GM12801 (cell line): Measurements from ENCODE around the gene TPRG1L.

Source experiments
- CTCF ChIP-seq: IDR thresholded peaks from one replicate; pipeline ENCODE4 v1.5.1; 2011; ENCODE audit warnings: control low read depth; ENCODE audit not compliant: insufficient read length; ENCODE audit errors: extremely low read depth

TPRG1L gene

DNA sequence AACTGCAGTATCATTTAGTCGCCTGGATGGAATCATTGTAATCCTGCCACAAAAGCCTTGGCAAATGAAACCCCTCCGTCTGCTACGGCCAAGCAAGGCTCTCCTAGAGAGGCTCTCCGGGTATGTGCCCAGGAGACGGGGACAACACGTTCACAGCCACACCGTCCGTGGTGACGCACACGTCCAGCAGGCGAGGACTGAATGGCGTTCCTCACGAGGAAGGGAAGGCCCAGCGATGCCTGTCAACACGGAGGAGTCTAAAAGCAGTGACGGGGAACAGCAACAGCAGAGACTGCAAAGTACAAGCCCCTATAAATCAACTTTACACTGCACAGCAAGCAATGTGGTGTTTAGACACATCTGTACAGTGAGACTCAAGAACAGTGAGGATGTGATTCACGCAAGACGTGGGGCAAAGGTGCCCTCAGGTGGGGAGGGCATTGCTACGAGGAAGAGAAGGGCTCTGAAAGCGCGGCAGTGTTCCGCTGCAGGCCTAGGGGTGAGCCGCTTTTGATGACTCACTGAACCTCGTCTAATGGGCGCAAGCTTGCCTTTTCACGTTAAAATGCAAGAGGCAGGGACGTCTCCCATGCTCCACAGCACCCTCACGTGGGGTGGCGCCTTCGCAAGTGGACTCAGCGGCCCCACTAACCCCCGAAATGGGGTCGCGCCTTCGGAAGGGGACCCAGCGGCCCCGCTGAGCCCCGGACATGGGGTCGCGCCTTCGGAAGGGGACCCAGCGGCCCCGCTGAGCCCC lies 18.3 kb downstream of the TPRG1L start:
- TF ChIP-seq CTCF = no peak

GRCh38 chr1:3644273-3644672 lies 19.5 kb downstream of the TPRG1L start:
- no peak for TF ChIP-seq CTCF

- TF ChIP-seq CTCF = no peak
Observed at GRCh38 chr1:3645247-3645646, 20.4 kb downstream of the TPRG1L start.

DNA sequence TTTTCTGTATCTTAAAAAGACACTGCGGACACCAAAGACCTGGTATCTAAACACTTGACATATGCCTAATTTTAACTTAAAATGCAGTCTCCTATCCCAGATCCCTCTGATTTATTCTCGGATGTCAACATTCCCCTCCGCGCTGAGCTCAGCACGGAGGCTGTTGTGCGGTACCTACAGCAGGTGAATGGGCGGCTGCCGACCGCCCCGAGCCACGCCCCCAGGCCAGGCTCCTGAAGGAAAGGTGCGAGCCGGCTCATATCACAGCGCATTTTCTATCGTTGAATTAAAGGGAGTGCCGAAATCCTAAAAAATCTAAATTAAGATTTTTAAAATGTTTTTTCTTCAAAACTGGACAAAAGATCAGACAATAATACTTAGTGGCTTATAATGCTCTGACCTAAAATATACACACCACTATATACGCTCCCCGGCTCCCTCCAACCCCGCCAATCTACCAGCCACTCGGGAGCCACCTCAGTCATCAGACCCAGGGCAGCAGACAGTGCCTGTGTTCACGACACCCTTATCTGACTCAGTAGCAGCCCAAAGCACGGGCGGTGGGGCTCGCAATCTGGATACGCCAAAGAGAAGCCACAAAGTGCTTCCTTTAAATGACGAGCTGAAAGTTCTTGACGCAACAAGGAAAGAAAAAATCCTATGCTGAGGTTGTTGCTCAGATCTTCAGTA lies 21.0 kb downstream of the TPRG1L start:
- no peak for TF ChIP-seq CTCF

DNA sequence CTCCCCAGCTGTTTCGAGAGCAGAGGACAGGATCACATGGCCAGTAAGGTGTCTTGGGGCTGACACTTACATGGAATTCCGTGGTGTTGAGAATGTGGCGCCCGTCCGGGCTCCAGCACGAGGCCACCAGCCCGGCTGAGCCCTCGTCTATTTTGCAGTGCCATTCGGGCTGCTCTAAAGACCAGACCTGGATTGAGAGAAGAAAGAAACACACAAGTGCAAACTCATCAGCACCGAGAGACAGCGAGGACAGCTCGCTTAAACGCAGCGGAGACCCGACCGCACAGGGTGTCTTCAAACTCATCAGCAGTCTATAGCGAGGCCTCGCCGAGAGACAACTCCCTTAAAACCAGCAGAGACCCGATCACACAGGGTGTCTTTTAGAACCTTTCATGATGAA lies 21.8 kb downstream of the TPRG1L start:
- TF ChIP-seq CTCF = no peak

DNA sequence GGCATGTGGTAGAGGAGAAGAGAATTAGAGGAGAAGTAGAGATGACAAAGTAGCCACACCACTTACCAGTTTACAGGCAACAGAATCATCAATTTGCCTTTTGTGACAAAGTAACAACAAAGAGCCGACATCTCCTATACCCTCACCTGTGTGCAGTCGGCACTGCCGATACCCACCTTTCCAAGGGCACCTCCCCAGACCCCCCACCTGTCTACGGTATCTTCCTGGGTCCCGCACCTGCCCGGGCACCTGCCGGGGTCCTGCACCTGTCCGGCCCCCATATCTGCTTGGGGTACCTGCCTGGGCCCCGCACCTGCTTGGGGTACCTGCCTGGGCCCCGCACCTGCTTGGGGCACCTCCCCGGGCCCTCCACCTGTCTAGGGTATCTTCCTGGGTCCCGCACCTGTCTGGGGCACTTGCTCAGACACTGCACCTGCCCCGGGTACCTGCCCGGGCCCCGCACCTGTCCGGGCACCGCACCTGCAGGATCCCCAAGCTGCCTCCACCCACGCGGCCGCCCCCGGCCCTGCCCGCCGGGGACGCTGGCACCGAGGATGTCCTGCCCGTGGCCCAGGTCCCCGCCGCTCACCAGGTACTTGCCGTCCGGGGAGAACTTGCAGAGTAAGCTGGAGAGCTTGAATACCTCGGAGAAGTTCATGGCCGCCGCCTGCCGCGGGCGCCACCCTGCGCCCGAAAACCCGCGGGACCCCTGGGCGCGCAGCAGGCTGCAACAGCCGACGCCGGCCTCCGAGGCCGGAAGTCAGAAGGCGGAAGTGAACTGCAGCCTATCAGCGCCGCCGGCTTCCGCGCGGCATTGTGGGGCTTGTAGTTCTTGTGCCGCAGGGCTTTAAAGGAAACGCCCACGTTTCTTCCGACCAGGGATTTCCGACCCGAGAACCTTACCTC lies 24.8 kb downstream of the TPRG1L start, which contains the start of gene WRAP73:
TSS of gene WRAP73 (minus strand) at position 762 of the 906 bp plus-strand sequence. CDS start at position 658, 104 bp downstream.
- no peak for TF ChIP-seq CTCF

DNA sequence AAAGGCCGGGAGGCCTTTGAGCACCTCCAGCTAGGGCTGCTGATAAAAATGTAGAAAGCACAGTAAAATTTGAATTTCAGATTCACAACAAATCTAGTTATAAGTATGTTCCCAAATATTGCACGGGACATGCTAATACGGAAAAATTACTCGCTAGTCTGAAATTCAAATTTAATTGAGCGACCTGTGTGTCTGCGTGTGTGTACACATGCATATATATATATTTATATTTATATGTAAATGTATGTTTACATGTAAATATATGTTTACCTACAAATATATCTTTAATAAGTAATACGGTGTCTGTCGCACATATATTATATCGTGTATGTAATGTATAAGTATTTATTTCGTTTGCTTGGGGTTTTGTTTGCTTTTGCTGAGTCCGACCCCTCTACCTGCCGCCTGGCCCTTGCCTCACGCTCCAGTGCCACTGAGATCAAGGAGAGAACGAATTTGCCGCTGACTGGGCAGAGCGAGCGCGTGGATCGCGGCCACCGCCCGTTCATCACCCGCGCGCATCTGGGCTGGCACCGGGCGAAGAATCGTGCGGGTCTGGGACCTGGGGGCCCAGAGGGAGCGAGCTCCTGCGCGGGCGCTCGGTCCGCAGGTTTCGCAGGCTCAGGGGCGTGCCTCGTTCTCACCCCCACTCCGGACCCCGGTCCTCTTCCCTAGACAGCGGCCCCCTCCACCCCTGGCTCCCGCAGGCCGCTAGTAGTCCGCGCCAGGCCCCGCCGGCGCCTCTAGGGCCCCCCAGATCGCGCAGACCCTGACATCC lies 25.6 kb downstream of the TPRG1L start:
- TF ChIP-seq CTCF = no peak
